CD14-positive monocyte (primary cell): ENCODE data around the gene IL5RA. TPM values are rescaled to one million over a fixed set of nuclear protein-coding genes. Genes with fewer than 3 reads are reported as not detected.

ENCODE experiments used
- DNase-seq, 3 donors: peaks; one replicate each; pipeline ENCODE4 v3.0.0-alpha.2; 2011 to 2022
- H2AFZ ChIP-seq: 2 replicates; pipeline ENCODE4 v1.6.0; 2012; ENCODE audit warnings: mild to moderate bottlenecking, low read depth, low read length, inconsistent platforms; ENCODE audit not compliant: insufficient read depth, poor library complexity, severe bottlenecking
- H3K27ac ChIP-seq, 2 donors: 1 replicate in 1 of 2; 2 replicates in 1 of 2; pipeline ENCODE4 v1.5.1; 2012 to 2013; ENCODE audit warnings: low read length in 2 of 2, control low read depth in 1 of 2, inconsistent platforms in 1 of 2, low read depth in 1 of 2, mild to moderate bottlenecking in 1 of 2
- H3K27me3 ChIP-seq, 2 donors: one replicate each; pipeline versions ENCODE4 v1.6.0 to v1.6.1; 2011 to 2013; ENCODE audit warnings: low read length in 2 of 2; ENCODE audit not compliant: control insufficient read depth in 2 of 2, insufficient read depth in 2 of 2
- H3K36me3 ChIP-seq, 2 donors: replicated peaks in 1 of 2; 1 replicate in 1 of 2; 2 replicates in 1 of 2; pipeline versions ENCODE4 v1.5.1 to v1.6.1; 2012 to 2013; ENCODE audit warnings: low read length in 2 of 2, control low read depth in 1 of 2, inconsistent platforms in 1 of 2, mild to moderate bottlenecking in 1 of 2; ENCODE audit not compliant: insufficient read depth in 2 of 2, control insufficient read depth in 1 of 2
- H3K4me1 ChIP-seq, 2 donors: 1 replicate in 1 of 2; 2 replicates in 1 of 2; pipeline versions ENCODE4 v1.5.1 to v1.6.1; 2012 to 2013; ENCODE audit warnings: low read length in 2 of 2, control low read depth in 1 of 2, inconsistent platforms in 1 of 2, mild to moderate bottlenecking in 1 of 2, moderate library complexity in 1 of 2; ENCODE audit not compliant: insufficient read depth in 2 of 2, control insufficient read depth in 1 of 2
- H3K4me2 ChIP-seq: replicated peaks from 2 replicates; pipeline ENCODE3; 2012; ENCODE audit warnings: low read length, moderate library complexity, mild to moderate bottlenecking; ENCODE audit not compliant: poor library complexity, severe bottlenecking; ENCODE audit errors: extremely low read depth
- H3K4me3 ChIP-seq, 3 experiments: fragments of 200-600 bp in 1 of 3; sonication (generic) in 1 of 3; replicated peaks in 1 of 3; 1 replicate in 2 of 3; 2 replicates in 1 of 3; pipeline ENCODE4 v1.5.1; 2011 to 2013; ENCODE audit warnings: low read length in 3 of 3, mild to moderate bottlenecking in 3 of 3, control low read depth in 2 of 3, low read depth in 2 of 3, inconsistent platforms in 1 of 3, moderate library complexity in 1 of 3
- H3K79me2 ChIP-seq: 2 replicates; pipeline ENCODE4 v1.6.0; 2012; ENCODE audit warnings: mild to moderate bottlenecking, control low read depth, inconsistent platforms, low read length, moderate library complexity; ENCODE audit not compliant: insufficient read depth
- H3K9ac ChIP-seq: 2 replicates; pipeline ENCODE4 v1.6.0; 2017; ENCODE audit warnings: low read length, mild to moderate bottlenecking; ENCODE audit not compliant: insufficient read depth, poor library complexity, severe bottlenecking
- H3K9me3 ChIP-seq, 2 donors: replicated peaks in 1 of 2; 1 replicate in 1 of 2; 2 replicates in 1 of 2; pipeline versions ENCODE4 v1.5.1 to v1.6.1; 2012 to 2013; ENCODE audit warnings: low read length in 2 of 2, control low read depth in 1 of 2; ENCODE audit not compliant: control insufficient read depth in 1 of 2, insufficient read depth in 1 of 2
- H4K20me1 ChIP-seq: 2 replicates; pipeline ENCODE4 v1.6.0; 2012; ENCODE audit warnings: mild to moderate bottlenecking, low read length, control low read depth, moderate library complexity; ENCODE audit not compliant: insufficient read depth
- H3K27ac Mint-ChIP-seq, 7 donors: one replicate each; pipeline ENCODE4 v1.8.0; 2020; ENCODE audit warnings: mild to moderate bottlenecking in 7 of 7, mixed read lengths in 7 of 7, moderate library complexity in 6 of 7, inconsistent platforms in 2 of 7
- H3K27me3 Mint-ChIP-seq, 3 donors: one replicate each; pipeline ENCODE4 v1.8.0; 2021 to 2022; ENCODE audit warnings: low read depth in 3 of 3, mild to moderate bottlenecking in 3 of 3, mixed read lengths in 3 of 3, moderate library complexity in 3 of 3, inconsistent platforms in 1 of 3
- H3K36me3 Mint-ChIP-seq, 2 donors: one replicate each; pipeline ENCODE4 v1.8.0; 2020; ENCODE audit warnings: mixed read lengths in 2 of 2, inconsistent platforms in 1 of 2, mild to moderate bottlenecking in 1 of 2
- H3K4me1 Mint-ChIP-seq: one replicate; pipeline ENCODE4 v1.8.0; 2020; ENCODE audit warnings: mild to moderate bottlenecking, mixed read lengths
- H3K4me3 Mint-ChIP-seq, 2 donors: one replicate each; pipeline ENCODE4 v1.8.0; 2020; ENCODE audit warnings: mild to moderate bottlenecking in 2 of 2, mixed read lengths in 2 of 2, moderate library complexity in 1 of 2
- H3K9me3 Mint-ChIP-seq, 7 donors: one replicate each; pipeline ENCODE4 v1.8.0; 2020 to 2022; ENCODE audit warnings: mixed read lengths in 7 of 7, mild to moderate bottlenecking in 6 of 7, moderate library complexity in 6 of 7, inconsistent platforms in 2 of 7
- CTCF ChIP-seq: fragments of 200-600 bp; IDR thresholded peaks from one replicate; pipeline ENCODE4 v1.8.0; 2022; ENCODE audit warnings: antibody characterized with exemption, mild to moderate bottlenecking
- WGBS: methylation state at CpG from one replicate; pipeline ENCODE4 v1.1.5; 2013; ENCODE audit warnings: missing lambda C conversion rate; ENCODE audit not compliant: insufficient coverage; 5-methylcytosine and 5-hydroxymethylcytosine counted together
- intact Hi-C, 2 donors: fragments of 100-400 bp; cut with micrococcal nuclease; formaldehyde crosslinking; loops; one replicate each; pipeline versions ENCODE4 v1.15.0 to v1.15.1; 2023
- polyA plus RNA-seq, 3 donors: library from polyadenylated mRNA; depleted of rRNA in 1 of 3; unstranded in 2 of 3; stranded (reverse) in 1 of 3; fragments of 300-500 nt in 2 of 3; fragments of >200 nt in 1 of 3; fragmentation: Illumina TruSeq in 2 of 3; gene quantifications; 1 replicate in 2 of 3; 2 replicates in 1 of 3; pipeline ENCODE4 v1.2.3, GENCODE V29; 2012 to 2021
- small RNA-seq: library from RNA; depleted of rRNA; stranded (forward); fragments of <200 nt; gene quantifications from one replicate; pipeline ENCODE3, GENCODE V24; 2012; ENCODE audit warnings: low read depth; ENCODE audit not compliant: insufficient read length

IL5RA gene
- polyA plus RNA-seq, 3 donors: not detected

DNA sequence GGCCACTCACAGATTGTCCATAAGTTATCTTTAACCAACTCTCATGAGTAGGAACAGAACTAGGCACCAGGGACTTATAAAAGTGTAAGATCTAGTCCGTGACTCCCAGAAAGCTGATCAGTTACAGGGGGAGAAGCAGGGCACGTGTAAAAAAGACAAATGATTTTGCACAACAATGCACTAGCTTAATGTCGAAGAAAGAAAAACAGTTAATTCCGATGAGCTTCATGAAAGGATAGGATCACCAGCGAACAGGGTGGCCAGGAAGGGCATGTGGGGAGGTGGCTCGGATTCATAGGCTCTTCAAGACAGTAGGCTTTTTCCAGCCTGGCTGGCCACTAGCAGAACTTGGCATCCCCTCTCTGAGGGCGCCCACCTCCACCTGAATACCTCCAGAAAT, 90.0 kb downstream of the IL5RA start:
- no peaks in the 10 kb centered on the region for H3K36me3 Mint-ChIP-seq
- WGBS: 89% methylated on average over 3 of the region's 7 CpGs

More for the DNA sequence above, 90.0 kb downstream of the IL5RA start:
- Histone ChIP-seq H3K36me3 (no peaks in the 10 kb centered on the region), H3K9ac (no peak overlapping the region), H3K4me3 (no peak overlapping the region), H2AFZ (no peak overlapping the region), H3K27me3 (no peaks in the 10 kb centered on the region), H3K79me2 (no peaks in the 10 kb centered on the region), H4K20me1 (no peaks in the 10 kb centered on the region), H3K27ac (no peak overlapping the region), H3K4me1 (no peaks in the 10 kb centered on the region), H3K9me3 (no peaks in the 10 kb centered on the region), H3K4me2 (no peak overlapping the region)
- H3K4me1 Mint-ChIP-seq: no peaks in the 10 kb centered on the region
- H3K9me3 Mint-ChIP-seq: peaks cover 0 to 1% (median 0%) of the 10 kb centered on the region in 7 donors
- peak overlapping the region in 1 of 7 donors; percentile 61 for H3K27ac Mint-ChIP-seq
- intact Hi-C loops: no loop called here
- DNase-seq: no peak
- no peak for TF ChIP-seq CTCF
- peaks cover 0 to 1% (median 0%) of the 10 kb centered on the region in 3 donors for H3K27me3 Mint-ChIP-seq
- no peak overlapping the region for H3K4me3 Mint-ChIP-seq

Small RNA genes lying within 50 kb of the gene (small RNA-seq; reads per million reads assigned to genes)
- not detected for gene RF00416

Other genes starting within 250 kb of the IL5RA start
- 10 to 100 TPM in 2 of 3 donors, 1 to 10 TPM in 1; 4.4 to 15.8 (median 10.3) TPM for gene TRNT1, start 16.6 kb upstream of the IL5RA start, polyA plus RNA-seq
- gene CRBN, start 69.3 kb upstream of the IL5RA start, polyA plus RNA-seq: 10 to 100 TPM; 53.1 to 98.3 (median 96.1) TPM